HG03159 (cell line): ENCODE data around the gene PLEKHH1.

Experiments
- ATAC-seq: cut with Tn5 transposase; IDR thresholded peaks from one replicate; pipeline ENCODE4 v1.9.1; 2021; ENCODE audit warnings: mild to moderate bottlenecking, moderate library complexity; ENCODE audit not compliant: unreplicated experiment

Gene PLEKHH1

DNA sequence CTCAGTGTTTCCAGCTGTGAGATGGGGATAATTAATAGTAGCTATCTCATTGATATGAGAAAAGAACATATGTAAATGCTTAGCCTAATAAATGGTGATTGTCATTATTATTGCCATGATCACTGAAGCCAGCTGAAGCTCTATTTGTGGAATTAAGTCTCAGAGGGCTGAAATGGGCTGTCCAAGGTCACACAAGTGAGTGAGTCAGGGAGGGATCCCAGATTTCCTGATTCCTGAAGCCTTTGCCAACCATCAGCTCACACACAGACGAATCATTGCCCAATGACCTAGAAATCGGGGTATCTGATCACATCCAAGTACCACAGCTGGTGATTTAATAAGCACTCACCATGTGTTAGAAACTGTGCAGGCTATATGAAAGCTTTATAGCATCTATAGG, 23.0 kb upstream of the PLEKHH1 start:
- no peak for ATAC-seq

DNA sequence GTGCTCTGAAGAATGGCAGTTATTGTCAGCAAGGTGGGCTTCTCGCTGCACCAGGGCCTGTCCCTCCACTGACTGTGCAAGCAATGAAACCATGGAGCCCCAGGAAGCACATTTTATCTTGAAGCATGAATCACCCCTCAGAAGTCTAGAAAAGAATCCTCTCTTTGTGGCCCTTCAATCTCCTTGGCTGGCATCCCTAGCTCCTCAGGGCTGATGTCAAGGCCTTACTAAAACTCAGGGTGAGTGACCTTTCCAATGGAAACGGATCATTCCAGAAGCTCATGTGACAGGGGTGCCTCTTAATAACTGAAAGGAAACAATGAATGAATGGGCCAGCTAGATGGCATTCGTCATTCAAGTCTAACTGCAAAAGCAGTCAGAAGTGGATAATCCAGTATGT, 22.3 kb upstream of the PLEKHH1 start:
- ATAC-seq = no peak

DNA sequence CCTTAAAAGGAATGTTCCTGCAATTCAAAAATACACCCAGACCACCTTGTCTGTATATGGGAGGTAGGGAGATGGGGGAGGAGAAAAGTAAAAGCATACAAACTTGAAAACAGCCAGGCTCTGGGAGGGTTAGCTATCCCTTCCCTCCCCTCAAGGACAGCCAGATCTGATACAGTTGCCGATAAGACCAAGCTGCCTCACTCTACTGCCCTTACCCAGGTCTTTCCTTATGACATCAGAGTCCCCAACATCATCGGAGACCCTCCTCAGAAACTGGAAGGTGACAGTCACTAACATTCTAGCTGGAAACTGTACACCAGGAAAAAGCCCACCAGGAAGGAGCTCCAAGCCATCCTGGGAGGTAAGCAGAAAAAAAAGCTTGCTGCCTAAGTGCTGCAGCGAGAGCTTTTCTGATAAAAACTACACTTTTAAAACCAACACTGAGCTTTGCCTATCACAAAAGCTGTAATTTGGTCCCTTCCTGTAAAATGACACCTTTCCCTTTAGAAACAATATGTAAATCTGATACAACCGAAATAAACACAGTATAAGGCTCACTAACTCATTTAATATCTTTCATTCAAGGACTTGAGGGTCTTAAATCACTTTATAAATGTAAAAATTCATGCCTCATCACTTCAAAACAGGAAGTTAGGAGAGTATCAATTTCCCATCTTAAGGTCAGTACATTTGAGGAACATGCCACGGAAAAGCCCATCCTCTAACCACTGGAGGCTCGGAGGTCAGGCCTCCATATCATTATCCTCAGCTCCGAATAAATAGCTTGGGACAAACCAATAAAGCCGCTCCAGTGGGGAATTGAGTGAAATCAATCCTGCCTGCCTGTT, 20.4 kb upstream of the PLEKHH1 start:
- no peak for ATAC-seq

DNA sequence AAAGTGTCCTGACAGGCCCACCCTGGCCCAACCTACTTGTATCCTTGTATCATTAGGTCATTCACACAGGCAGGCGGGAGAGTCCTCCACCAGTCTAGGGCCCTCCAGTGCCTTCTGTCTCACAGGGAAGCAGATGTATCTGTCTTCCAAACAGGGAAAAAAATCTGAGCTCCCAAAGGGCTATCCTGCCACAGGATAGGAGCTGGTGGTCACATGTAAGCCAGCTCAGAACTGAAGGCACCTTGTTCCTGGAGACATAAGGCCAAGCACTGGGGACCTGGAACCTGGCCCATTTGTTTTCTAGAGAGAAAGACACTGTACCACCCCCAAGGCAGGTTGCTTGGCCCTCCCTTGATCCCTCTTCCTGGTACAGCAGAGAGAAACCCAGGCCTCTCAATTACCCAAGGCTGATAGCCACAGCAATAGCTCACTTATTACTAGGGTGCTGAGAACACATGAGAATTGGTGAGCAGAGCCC, 19.4 kb upstream of the PLEKHH1 start:
- ATAC-seq = no peak

DNA sequence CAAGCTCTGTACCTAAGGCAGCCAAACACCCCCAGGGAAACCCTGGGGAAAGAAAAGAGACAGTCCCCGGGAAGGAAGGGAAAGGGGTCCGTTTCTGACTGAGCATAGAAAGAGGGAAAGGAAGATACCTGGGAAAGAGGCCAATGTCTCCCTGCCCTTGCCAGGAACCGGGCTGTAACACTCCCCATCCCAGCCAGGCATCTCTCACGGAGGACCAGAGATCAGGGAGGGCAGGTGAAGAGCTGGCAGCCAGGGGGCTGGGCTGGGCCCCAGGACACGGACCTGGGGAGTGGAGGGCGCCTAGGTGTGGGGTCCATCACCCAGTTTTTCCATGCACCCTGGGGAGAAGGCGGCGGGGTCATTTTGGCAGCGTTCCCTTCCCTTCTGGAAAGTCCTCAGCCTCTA, 18.9 kb upstream of the PLEKHH1 start:
- no peak for ATAC-seq

DNA sequence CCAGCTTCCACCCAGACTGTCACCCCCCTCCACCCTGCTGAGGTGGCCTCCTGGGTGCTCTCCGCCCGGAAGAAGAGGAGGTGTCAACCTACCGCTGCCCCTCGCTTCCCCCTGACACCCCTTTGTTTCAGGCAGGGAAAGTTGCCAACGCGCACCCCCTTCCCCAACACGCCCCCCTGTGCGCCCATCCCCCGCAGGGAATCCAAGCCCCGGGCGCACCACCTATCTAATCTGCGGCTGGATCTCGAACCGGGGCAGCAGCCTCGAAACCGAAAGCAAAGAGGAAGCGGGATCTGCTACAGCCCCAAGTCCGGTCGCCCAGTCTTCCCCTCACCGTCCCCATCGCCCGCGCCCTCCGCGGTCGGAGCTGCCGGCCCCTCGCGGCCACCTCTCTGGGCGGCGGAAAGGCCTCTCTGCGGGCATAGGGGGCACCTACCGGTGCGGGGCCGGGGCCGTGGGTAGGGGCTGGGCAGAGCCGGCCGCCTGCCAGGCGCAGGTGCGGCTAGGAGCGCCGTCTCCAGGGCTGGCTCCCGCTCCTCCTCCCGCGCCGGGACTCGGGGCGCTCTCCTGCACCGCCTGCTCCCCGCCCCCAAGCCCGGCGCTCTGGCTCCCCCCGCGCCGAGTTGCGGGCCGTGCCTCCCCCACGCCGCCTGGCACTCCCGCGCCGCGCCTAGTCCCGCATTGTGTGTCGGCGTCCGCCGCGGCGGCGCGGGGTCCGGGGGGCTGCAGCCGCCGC, 18.3 kb upstream of the PLEKHH1 start:
- ATAC-seq = peak; percentile 49

DNA sequence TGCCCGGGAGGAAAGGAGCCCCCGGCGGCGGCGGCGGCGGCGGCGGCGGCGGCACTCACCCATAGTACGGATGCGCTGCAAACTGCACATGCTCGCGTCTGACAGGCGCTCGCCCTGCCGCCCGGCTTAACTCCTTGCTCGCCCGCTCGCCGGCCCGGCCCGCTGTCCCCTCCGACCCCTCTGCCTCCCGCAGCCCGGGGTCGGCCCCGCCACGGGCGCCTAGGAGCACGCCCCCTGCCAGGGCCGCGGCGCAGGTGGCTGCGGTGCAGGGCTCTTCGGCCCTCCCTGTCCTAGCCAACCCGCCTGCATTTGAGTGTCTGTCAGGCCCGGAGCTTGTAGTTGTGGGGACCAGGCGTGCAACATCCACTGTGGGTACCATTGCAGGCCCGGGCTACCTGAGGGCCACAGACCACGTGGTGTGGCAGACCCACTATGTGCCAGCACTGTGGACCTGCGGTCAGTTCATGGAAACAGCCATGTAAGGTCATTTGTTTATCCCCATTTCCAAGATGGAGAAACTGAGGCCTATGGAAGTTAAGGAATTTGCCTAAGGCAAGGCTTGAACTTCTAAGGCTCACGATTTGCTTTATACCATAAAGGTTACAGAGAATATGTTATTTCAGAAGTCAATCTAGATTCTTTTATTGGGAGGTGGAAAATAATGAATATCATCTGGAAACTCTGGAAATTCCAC, 17.6 kb upstream of the PLEKHH1 start:
- ATAC-seq = peak; percentile 55

DNA sequence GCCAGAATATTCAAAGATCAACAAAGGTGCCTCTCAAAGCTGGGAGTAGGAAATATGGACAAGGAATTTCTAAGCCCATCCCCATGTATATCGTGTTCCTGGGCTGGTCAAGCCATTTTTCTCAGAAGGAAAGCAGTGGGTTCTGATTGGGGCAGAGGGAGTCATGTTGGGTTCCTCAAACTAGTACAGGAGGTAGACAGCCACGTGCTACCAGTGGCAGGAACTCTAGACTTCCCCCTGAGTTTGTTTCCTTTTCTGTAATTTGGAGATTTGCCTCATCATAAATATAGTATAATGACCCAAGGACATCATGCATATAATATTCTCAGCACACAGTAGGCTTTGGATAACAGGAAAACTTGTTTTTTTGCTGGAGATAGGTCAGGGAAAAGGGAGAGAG, 16.4 kb upstream of the PLEKHH1 start:
- ATAC-seq = no peak

DNA sequence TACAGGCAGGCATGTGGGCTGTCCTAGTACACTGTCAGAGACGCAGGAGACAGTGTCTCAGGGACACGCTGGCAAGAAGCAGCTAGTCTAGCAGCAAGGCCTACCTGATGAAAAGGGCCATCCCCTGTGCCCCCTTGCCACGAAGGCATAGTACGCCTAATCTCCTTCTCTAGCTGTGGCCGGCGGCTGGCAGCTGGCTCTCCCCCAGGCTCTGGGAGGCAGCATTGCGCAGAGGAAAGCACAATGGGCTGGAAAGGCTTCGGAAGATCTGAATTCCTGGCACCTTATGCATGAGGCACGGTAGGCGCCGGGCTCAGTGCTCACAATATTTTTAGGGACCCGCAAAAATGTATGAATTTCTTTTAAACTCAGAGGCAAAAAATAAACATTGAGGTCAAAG, 16.0 kb upstream of the PLEKHH1 start:
- no peak for ATAC-seq

DNA sequence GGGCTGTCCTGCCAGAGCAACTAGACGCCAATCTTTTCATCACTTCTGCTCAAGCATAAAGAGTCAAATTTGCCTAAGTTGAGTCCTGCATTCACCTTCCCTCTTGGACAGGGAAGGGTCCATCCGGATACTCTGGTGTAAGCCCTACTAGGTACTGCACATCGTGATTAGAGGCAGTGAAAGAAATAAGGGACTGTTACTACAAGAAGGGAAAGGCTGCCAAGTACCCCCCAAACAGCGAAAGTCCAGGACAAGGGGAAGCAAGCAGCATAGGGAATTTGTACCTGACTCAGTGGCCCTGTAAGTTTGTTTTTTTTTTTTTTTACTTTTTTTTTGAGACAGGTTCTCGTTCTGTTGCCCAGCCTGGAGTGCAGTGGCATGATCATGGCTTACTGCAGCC, 13.7 kb upstream of the PLEKHH1 start:
- no peak for ATAC-seq

DNA sequence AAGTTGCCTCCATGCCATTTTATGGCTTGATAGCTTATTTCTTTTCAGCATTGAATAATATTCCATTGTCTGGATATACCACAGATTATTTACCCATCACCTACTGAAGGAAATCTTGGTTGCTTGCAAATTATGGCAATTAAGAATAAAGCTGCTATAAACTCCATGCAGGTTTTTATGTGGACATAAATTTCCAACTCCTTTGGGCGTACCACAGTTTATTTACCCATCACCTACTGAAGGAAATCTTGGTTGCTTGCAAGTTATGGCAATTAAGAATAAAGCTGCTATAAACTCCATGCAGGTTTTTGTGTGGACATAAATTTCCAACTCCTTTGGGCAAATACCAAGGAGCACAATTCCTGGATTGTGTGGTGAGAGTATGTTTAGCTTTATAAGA, 12.6 kb upstream of the PLEKHH1 start:
- no peak for ATAC-seq

DNA sequence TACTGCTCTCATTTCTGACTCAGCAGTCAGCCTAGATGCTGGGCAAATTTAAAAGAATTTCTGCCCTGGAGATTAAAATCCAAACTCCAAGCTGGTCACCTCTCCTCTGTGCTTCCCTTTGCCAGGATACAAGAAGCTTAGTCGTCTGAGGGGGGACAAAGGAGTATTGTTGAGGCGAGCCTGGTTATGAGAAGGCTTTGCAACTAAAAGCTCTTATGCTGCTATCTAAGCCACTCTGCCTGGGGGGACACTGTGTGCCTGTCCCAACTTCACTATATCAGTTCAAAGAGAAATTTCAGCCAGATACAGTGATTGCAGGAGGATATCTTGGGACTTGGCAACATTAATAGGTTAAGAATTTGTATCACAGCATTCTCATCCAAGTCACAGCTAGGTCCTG, 10.8 kb upstream of the PLEKHH1 start:
- ATAC-seq = no peak

DNA sequence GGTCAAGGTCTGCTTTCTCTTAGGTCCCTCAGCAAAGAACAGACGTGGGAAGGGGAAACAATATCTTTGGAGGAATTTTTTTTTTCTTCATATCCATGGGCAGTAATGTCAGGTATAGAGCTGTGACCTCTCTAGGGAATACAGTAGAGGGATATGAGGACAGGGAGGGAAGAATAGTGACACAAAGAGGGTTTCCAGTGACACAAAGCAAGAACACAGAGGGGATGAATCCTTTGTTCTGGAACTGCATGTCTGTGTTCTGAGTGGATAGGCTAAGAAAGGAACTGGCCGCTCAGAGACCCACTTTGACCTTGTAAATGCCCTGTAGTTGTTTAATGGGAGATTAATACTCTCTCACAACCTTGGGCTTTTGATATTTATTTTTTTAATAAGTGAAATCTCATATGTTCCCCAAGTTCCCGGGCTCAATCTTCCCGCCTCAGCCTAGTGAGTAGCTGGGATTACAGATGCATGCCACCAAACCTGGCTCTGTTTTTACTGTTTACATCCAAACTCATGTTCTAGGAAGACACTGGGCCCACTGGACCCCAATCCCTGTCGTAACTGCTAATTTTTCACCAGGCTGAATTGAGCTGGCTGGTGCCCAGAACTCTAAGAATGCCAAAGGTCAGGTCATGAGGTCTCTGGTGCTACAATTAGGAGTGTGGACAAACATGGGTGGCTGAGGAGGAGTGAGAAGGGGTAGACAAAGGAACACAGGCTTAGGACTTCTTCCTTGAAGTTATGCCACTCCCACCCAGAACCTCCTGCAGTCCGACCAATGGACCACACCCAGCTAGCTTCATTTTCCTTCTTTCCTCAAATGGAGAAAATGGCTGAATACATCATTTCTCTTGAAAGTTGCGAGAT, 9.1 kb upstream of the PLEKHH1 start:
- no peak for ATAC-seq

DNA sequence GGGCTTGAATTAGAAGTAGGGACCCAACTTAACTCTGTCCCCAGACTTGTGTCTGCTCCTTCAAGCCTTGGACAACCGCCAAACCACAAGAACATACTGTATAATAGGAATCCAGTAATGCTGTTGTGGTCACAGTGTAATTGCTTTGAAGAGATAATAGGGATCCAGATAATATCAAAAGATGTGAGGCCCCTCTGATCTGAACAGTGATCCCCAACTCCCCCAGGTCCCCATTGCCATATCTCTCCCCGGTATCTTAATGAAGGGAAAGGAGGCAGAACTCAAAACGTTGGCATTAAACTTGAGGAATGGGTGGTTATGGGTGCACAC, 8.5 kb upstream of the PLEKHH1 start:
- ATAC-seq = no peak

DNA sequence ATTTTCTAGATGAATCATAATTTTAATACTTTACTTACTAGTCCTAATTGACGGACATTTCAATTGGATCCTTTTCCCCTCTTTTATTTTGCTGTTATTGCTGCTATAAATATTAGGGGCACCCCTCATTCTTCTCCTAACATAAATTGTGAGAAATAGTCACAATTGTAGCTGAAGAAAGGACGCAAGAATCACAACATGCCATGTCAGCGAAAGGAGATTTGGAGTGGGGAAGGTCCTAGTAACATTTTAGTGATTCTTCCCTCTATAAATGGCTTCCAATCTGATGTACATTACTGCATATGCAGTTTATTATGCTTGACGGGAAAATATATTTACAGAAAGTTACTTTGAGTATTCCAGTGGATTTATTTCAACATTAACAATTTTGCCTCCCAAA, 7.7 kb upstream of the PLEKHH1 start:
- no peak for ATAC-seq

DNA sequence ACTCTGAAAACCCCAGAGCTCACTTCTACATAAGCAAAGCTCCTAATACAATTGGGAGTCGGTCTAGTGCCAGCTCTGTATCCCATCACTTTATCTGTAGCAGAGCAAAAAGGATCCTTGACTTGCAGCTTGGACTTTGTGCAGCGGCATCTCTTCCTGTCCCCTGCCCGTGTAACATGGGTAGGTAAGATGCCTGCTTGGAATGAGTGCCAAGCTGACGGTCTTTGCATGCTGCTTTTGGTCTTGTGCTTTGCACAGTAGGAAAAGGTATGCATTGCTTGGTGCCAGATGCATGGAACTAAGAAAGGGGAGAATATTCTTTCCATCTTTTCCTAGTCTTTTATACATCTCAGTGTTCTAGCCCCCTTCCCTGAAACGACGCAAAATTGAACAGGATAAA, 6.9 kb upstream of the PLEKHH1 start:
- no peak for ATAC-seq

DNA sequence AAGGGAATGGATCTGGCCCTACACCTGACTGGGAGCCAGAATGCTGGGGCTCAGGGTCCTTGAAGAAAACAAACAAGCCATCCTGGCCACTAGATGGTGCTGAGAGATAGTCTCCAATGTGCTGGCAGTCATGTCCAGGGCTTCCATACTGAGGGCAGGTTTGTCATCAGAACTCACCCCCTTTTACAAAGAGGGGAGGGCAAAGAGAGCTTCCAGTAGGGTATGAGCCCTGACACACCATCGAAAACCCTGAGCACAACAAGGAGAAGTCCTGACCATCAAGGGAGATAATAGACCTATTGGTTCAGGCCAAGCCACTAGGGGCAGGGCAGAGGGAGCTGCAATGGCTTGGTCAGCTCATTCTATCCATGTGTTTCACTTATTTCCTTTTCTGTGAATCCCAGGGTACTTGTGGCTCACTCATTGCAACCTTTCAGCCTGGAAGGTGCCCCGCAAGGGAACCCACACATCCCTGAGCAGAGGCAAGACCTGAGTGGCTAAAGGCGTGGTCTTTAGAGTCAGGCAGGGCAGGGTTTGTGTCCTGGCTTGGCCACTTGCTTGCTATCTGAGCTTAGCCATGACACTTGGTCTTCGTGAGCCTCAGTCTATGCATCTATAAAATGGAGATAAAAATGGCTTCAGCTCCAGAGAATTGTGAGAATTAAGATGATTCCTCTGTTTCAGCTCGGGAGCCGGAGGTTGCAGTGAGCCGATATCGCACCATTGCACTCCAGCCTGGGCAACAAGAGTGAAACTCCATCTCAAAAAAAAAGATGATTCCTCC, 6.2 kb upstream of the PLEKHH1 start:
- ATAC-seq = peak; percentile 53

DNA sequence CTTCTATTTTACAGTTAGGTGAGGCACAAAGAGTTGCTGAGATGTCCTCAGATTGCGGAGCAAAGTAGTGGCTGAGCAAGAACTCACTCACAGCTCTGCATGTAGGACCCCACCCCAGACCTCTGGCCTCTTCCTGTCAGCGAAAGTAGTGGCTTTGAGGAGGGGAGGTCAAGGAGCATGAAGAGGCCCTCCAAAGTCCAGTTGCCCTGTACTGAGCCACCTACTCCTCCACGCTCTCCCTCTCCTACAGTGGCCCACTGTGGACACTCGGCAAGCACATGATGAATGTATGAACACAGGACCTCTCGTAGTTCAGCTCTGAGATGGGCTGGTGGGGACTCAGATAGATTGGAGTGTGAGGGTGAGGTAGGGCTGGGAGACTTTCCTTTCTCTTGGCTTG, 5.3 kb upstream of the PLEKHH1 start:
- no peak for ATAC-seq

DNA sequence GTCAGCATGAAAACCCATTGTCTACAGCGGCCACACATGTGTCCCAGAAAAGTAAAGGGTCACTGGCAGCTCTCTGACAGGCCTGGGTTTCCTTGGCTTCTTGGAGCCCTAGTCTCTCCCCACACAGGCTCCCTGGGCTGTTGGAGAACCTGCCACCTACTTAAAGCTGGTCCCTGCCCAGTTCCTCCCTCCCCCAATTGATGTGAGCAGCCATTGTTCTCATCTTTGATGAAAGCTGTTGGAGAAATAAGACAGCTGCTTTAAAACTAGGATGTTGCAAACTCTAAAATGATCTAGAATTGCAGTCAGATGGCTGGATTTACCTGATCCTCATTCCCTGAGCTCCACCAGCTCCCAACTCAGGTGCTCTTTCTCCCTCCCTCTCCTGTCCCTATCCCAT, 4.8 kb upstream of the PLEKHH1 start:
- no peak for ATAC-seq
